Effector memory CD8-positive, alpha-beta T cell (primary cell): ENCODE measurements around the gene CASP1.
"Not testable (repeated sequence)": the region's sequence is repeated elsewhere in the genome, so short reads cannot be mapped to it uniquely, and the experiment has no call there.

Experiments used
- ATAC-seq: fragments of 150-1000 bp; cut with Tn5 transposase; replicated peaks from 2 replicates; pipeline ENCODE4 v1.10.0; 2021; ENCODE audit warnings: mild to moderate bottlenecking, moderate library complexity
- DNase-seq, 3 experiments: peaks; one replicate each; pipeline ENCODE4 v3.0.0; 2021
- H3K27ac Mint-ChIP-seq, 2 donors: one replicate each; pipeline ENCODE4 v1.8.0; 2022; ENCODE audit warnings: mild to moderate bottlenecking in 2 of 2, mixed read lengths in 2 of 2, moderate library complexity in 2 of 2
- H3K27me3 Mint-ChIP-seq, 2 donors: one replicate each; pipeline ENCODE4 v1.8.0; 2022; ENCODE audit warnings: mixed read lengths in 2 of 2
- H3K36me3 Mint-ChIP-seq: one replicate; pipeline ENCODE4 v1.8.0; 2022; ENCODE audit warnings: mild to moderate bottlenecking, moderate library complexity, mixed read lengths; ENCODE audit not compliant: insufficient read depth
- H3K4me1 Mint-ChIP-seq, 2 donors: one replicate each; pipeline ENCODE4 v1.8.0; 2022; ENCODE audit warnings: low read depth in 2 of 2, mixed read lengths in 2 of 2
- H3K4me3 Mint-ChIP-seq, 2 donors: one replicate each; pipeline ENCODE4 v1.8.0; 2022; ENCODE audit warnings: mild to moderate bottlenecking in 2 of 2, mixed read lengths in 2 of 2, moderate library complexity in 2 of 2
- H3K9me3 Mint-ChIP-seq, 2 donors: one replicate each; pipeline ENCODE4 v1.8.0; 2022; ENCODE audit warnings: mixed read lengths in 2 of 2

CASP1 gene

GRCh38 chr11:105063245-105063941 lies 28.4 kb upstream of the CASP1 start:
- H3K27me3 Mint-ChIP-seq, H3K4me1 Mint-ChIP-seq, DNase-seq, H3K36me3 Mint-ChIP-seq, ATAC-seq, H3K9me3 Mint-ChIP-seq, H3K27ac Mint-ChIP-seq, H3K4me3 Mint-ChIP-seq: not testable (repeated sequence)

GRCh38 chr11:105057432-105057831 lies 22.5 kb upstream of the CASP1 start:
- Mint-ChIP-seq H3K4me1 (no peaks in the 10 kb centered on the region), H3K27me3 (no peaks in the 10 kb centered on the region), H3K9me3 (no peaks in the 10 kb centered on the region), H3K36me3 (no peaks in the 10 kb centered on the region), H3K27ac (no peak overlapping the region), H3K4me3 (no peak overlapping the region)
- DNase-seq = no peak
- ATAC-seq = no peak

GRCh38 chr11:105056446-105056845 lies 21.5 kb upstream of the CASP1 start:
- H3K4me1 Mint-ChIP-seq = no peaks in the 10 kb centered on the region
- no peak overlapping the region for H3K27ac Mint-ChIP-seq
- no peaks in the 10 kb centered on the region for H3K36me3 Mint-ChIP-seq
- DNase-seq = no peak
- H3K9me3 Mint-ChIP-seq = no peaks in the 10 kb centered on the region
- no peak for ATAC-seq
- no peak overlapping the region for H3K4me3 Mint-ChIP-seq
- no peaks in the 10 kb centered on the region for H3K27me3 Mint-ChIP-seq

GRCh38 chr11:105054723-105055493 lies 20.0 kb upstream of the CASP1 start:
- H3K9me3 Mint-ChIP-seq = no peaks in the 10 kb centered on the region
- DNase-seq (no peak), ATAC-seq (no peak)
- no peaks in the 10 kb centered on the region for H3K4me1 Mint-ChIP-seq
- H3K4me3 Mint-ChIP-seq = no peak overlapping the region
- H3K27ac Mint-ChIP-seq = no peak overlapping the region
- H3K27me3 Mint-ChIP-seq = no peaks in the 10 kb centered on the region
- no peaks in the 10 kb centered on the region for H3K36me3 Mint-ChIP-seq

- H3K27me3 Mint-ChIP-seq = no peaks in the 10 kb centered on the region
- H3K9me3 Mint-ChIP-seq = no peaks in the 10 kb centered on the region
- H3K36me3 Mint-ChIP-seq = no peaks in the 10 kb centered on the region
- DNase-seq (no peak), ATAC-seq (no peak)
- H3K4me3 Mint-ChIP-seq = no peak overlapping the region
- no peaks in the 10 kb centered on the region for H3K4me1 Mint-ChIP-seq
- no peak overlapping the region for H3K27ac Mint-ChIP-seq
These were observed 17.5 kb upstream of the CASP1 start for GRCh38 chr11:105052487-105052886.

- Mint-ChIP-seq H3K27me3 (no peaks in the 10 kb centered on the region), H3K4me1 (peaks cover 0 to 2% of the 10 kb centered on the region in 2 donors), H3K36me3 (no peaks in the 10 kb centered on the region), H3K9me3 (no peaks in the 10 kb centered on the region), H3K27ac (no peak overlapping the region), H3K4me3 (no peak overlapping the region)
- no peak for ATAC-seq
- no peak for DNase-seq
These were observed 16.6 kb upstream of the CASP1 start for GRCh38 chr11:105051559-105051958.

GRCh38 chr11:105049481-105049880 lies 14.5 kb upstream of the CASP1 start:
- Mint-ChIP-seq H3K27ac (no peak overlapping the region), H3K4me3 (no peak overlapping the region), H3K27me3 (no peaks in the 10 kb centered on the region), H3K9me3 (no peaks in the 10 kb centered on the region), H3K4me1 (peaks cover 12 to 13% of the 10 kb centered on the region in 2 donors), H3K36me3 (no peaks in the 10 kb centered on the region)
- DNase-seq = no peak
- no peak for ATAC-seq

- H3K4me1 Mint-ChIP-seq = peaks cover 25 to 33% of the 10 kb centered on the region in 2 donors
- ATAC-seq = no peak
- DNase-seq = no peak
- peak overlapping the region in 1 of 2 donors; percentile 6 for H3K4me3 Mint-ChIP-seq
- H3K9me3 Mint-ChIP-seq = no peaks in the 10 kb centered on the region
- H3K27me3 Mint-ChIP-seq = no peaks in the 10 kb centered on the region
- H3K36me3 Mint-ChIP-seq = peaks cover 5% of the 10 kb centered on the region
- H3K27ac Mint-ChIP-seq = no peak overlapping the region
These were observed 12.1 kb upstream of the CASP1 start for GRCh38 chr11:105046898-105047579.

- H3K36me3 Mint-ChIP-seq = peaks cover 15% of the 10 kb centered on the region
- H3K4me1 Mint-ChIP-seq = peaks cover 29 to 41% of the 10 kb centered on the region in 2 donors
- ATAC-seq (no peak), DNase-seq (no peak)
- no peaks in the 10 kb centered on the region for H3K27me3 Mint-ChIP-seq
- peak overlapping the region; percentile 86 to 95 for H3K4me3 Mint-ChIP-seq
- H3K27ac Mint-ChIP-seq = peak overlapping the region; percentile 97 to 98
- H3K9me3 Mint-ChIP-seq = no peaks in the 10 kb centered on the region
These were observed 10.8 kb upstream of the CASP1 start for GRCh38 chr11:105045676-105046296.

GRCh38 chr11:105044557-105045524 lies 9.9 kb upstream of the CASP1 start, which contains the start of gene CARD16:
TSS of gene CARD16 (minus strand) at chr11:105045335. CDS start at chr11:105045297, 38 bp downstream.
- peaks cover 29 to 43% of the 10 kb centered on the region in 2 donors for H3K4me1 Mint-ChIP-seq

GRCh38 chr11:105042178-105042577 lies 7.2 kb upstream of the CASP1 start:
- H3K36me3 Mint-ChIP-seq = peaks cover 30% of the 10 kb centered on the region
- H3K9me3 Mint-ChIP-seq = no peaks in the 10 kb centered on the region
- ATAC-seq (no peak), DNase-seq (no peak)
- no peaks in the 10 kb centered on the region for H3K27me3 Mint-ChIP-seq
- H3K4me3 Mint-ChIP-seq = peak overlapping the region; percentile 86 to 95
- peaks cover 37 to 43% of the 10 kb centered on the region in 2 donors for H3K4me1 Mint-ChIP-seq
- H3K27ac Mint-ChIP-seq = peak overlapping the region in 1 of 2 donors; percentile 97

More at GRCh38 chr11:105044557-105045524, 9.9 kb upstream of the CASP1 start, which contains the start of gene CARD16:
- H3K9me3 Mint-ChIP-seq, H3K27me3 Mint-ChIP-seq: not testable (repeated sequence)
- DNase-seq (peak; percentile 22 to 34 (median 32)), ATAC-seq (peak; percentile 87)
- peak within 1 kb of the TSS; percentile 86 to 95 for H3K4me3 Mint-ChIP-seq
- H3K36me3 Mint-ChIP-seq = peaks cover 22% of the 10 kb centered on the region
- peak within 1 kb of the TSS; percentile 97 to 98 for H3K27ac Mint-ChIP-seq

GRCh38 chr11:105040703-105041102 lies 5.8 kb upstream of the CASP1 start:
- Mint-ChIP-seq H3K4me1 (peaks cover 39 to 41% of the 10 kb centered on the region in 2 donors), H3K9me3 (no peaks in the 10 kb centered on the region), H3K27me3 (no peaks in the 10 kb centered on the region), H3K36me3 (peaks cover 30% of the 10 kb centered on the region), H3K4me3 (no peak overlapping the region), H3K27ac (no peak overlapping the region)
- DNase-seq (no peak), ATAC-seq (no peak)
